Kidney (tissue), 14 donors: Measurements from ENCODE around the gene PLCL2. TPM values are rescaled to one million over a fixed set of nuclear protein-coding genes. Genes with fewer than 3 reads are reported as not detected.

Source experiments
- DNase-seq, 5 donors: peaks; one replicate each; pipeline ENCODE4 v3.0.0-alpha.2; 2013 to 2020
- FAIRE-seq: peaks from 2 replicates; lab custom pipeline; 2012; peaks lifted over from hg19 to GRCh38; lab: Jason Lieb, UNC
- H3K27ac ChIP-seq, 2 donors: one replicate each; pipeline ENCODE4 v1.7.0; 2013; ENCODE audit warnings: low read depth in 2 of 2, low read length in 2 of 2, inconsistent platforms in 1 of 2
- H3K27me3 ChIP-seq: one replicate; pipeline ENCODE4 v1.7.1; 2013; ENCODE audit warnings: low read length, inconsistent platforms; ENCODE audit not compliant: control insufficient read depth, insufficient read depth
- H3K36me3 ChIP-seq, 3 donors: one replicate each; pipeline versions ENCODE4 v1.7.0 to v1.7.1; 2013; ENCODE audit warnings: low read length in 3 of 3, control low read depth in 1 of 3, inconsistent platforms in 1 of 3; ENCODE audit not compliant: insufficient read depth in 3 of 3, control insufficient read depth in 2 of 3
- H3K4me1 ChIP-seq, 3 donors: one replicate each; pipeline versions ENCODE4 v1.7.0 to v1.7.1; 2013; ENCODE audit warnings: low read length in 3 of 3, inconsistent platforms in 1 of 3, low read depth in 1 of 3; ENCODE audit not compliant: control insufficient read depth in 2 of 3, insufficient read depth in 2 of 3
- H3K4me3 ChIP-seq, 3 donors: one replicate each; pipeline versions ENCODE4 v1.7.0 to v1.8.1; 2013; ENCODE audit warnings: low read length in 3 of 3, control low read depth in 1 of 3, inconsistent platforms in 1 of 3
- H3K9ac ChIP-seq, 3 donors: one replicate each; pipeline versions ENCODE4 v1.7.0 to v1.7.1; 2013; ENCODE audit warnings: low read length in 3 of 3, control low read depth in 1 of 3, inconsistent platforms in 1 of 3
- H3K9me3 ChIP-seq, 3 donors: one replicate each; pipeline versions ENCODE4 v1.7.0 to v1.7.1; 2013; ENCODE audit warnings: low read length in 3 of 3, control low read depth in 1 of 3, inconsistent platforms in 1 of 3; ENCODE audit not compliant: control insufficient read depth in 2 of 3, insufficient read depth in 1 of 3
- CTCF ChIP-seq: IDR thresholded peaks from 3 replicates; pipeline ENCODE4 v1.5.1; 2012; ENCODE audit warnings: mild to moderate bottlenecking, moderate library complexity, borderline replicate concordance; ENCODE audit not compliant: insufficient read depth; ENCODE audit errors: extremely low read depth
- intact Hi-C: fragments of 100-400 bp; cut with DNase I; formaldehyde crosslinking; loops from one replicate; pipeline ENCODE4 v1.11.1; 2022
- polyA plus RNA-seq: library from polyadenylated mRNA; stranded (reverse); fragments of 350-450 nt; fragmentation: Illumina TruSeq; extraction: RNeasy Lipid Tissue Mini Kit (QIAGEN cat#74804); gene quantifications from one replicate; pipeline ENCODE4 v1.2.3, GENCODE V29; 2014; ENCODE audit warnings: low read depth, low replicate concordance; ENCODE audit not compliant: insufficient read depth
- total RNA-seq: library from RNA; stranded (reverse); fragmentation: NEBNext Ultra II Directional; extraction: Animal tissue kit (Norgen Biotek cat#: 25700); gene quantifications from one replicate; pipeline ENCODE4 v1.2.1, GENCODE V29; 2021
- donor health status: control.
- donor health status: control.
- donor health status: control.
- donor health status: control.
- donor health status: control.
- donor health status: DM: yes; HTN: yes; CAD: no.
- donor health status: Normal renal cell carcinoma (clear cell type).

PLCL2 gene
- total and polyA plus RNA-seq, 2 donors from 2014 or later: 10.5 to 19.1 TPM

GRCh38 chr3:16848007-16848406 lies 36.7 kb upstream of the PLCL2 start:
- TF ChIP-seq CTCF: no peak
- Histone ChIP-seq H3K36me3 (no peaks in the 10 kb centered on the region), H3K4me3 (no peak overlapping the region), H3K9ac (no peak overlapping the region), H3K27ac (no peak overlapping the region), H3K9me3 (no peaks in the 10 kb centered on the region), H3K27me3 (no peaks in the 10 kb centered on the region), H3K4me1 (peaks cover 0 to under 1% (median 0%) of the 10 kb centered on the region in 3 donors)
- DNase-seq (no peak), FAIRE-seq (no peak)
- intact Hi-C loops: no loop called here

DNA sequence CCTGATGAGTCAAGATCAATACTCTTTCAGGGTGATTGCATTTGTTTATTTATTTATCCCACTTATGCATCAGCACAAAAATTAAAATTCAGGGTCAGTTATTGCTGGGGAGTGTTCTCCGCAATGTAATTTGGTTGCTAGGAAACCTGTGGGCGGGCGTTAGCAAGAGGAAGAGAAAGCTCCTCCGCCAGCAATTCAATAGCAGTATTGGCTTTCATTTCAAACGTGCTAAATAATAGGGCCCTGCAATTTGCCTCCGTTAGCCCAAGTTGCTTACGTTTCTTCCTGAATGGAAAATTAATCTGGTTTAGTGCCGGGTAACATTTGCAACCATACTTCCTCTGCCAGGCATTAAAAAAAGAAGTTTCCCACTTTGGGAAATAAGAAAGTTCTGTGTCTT lies 35.5 kb upstream of the PLCL2 start:
- FAIRE-seq (no peak), DNase-seq (peak in 3 of 5 donors; percentile 39 to 63 (median 55))
- Histone ChIP-seq H3K4me1 (no peaks in the 10 kb centered on the region), H3K36me3 (no peaks in the 10 kb centered on the region), H3K27me3 (no peaks in the 10 kb centered on the region), H3K4me3 (peak overlapping the region in 1 of 3 donors; percentile 36), H3K9me3 (no peaks in the 10 kb centered on the region), H3K9ac (no peak overlapping the region), H3K27ac (peak overlapping the region in 1 of 2 donors; percentile 23)
- intact Hi-C loops: no loop called here
- no peak for TF ChIP-seq CTCF

DNA sequence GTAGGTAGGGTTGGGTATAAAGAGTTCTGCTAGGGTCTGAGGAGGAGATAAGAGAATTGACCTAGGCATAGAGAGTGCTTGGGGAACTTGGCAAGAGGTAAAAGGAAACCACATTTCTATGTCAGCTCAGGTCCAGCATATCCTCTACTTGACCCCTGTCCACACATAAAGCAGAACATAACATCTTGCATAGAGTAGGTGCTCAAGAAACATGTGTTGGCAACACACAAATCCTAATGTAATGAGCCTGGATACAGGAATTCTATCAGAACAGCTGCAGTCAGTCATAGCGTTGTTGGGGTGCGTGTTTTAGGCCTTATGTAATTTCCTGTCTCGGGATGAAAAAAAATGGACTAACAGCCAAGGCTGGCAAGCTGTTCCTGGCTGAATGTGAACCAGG lies 35.0 kb upstream of the PLCL2 start:
- DNase-seq (peak in 2 of 5 donors; percentile 19 to 51), FAIRE-seq (no peak)
- Histone ChIP-seq H3K36me3 (no peaks in the 10 kb centered on the region), H3K9me3 (no peaks in the 10 kb centered on the region), H3K27me3 (no peaks in the 10 kb centered on the region), H3K27ac (peak overlapping the region in 1 of 2 donors; percentile 23), H3K9ac (no peak overlapping the region), H3K4me3 (peak overlapping the region in 1 of 3 donors; percentile 2), H3K4me1 (no peaks in the 10 kb centered on the region)
- TF ChIP-seq CTCF: no peak
- intact Hi-C loops: no loop called here

DNA sequence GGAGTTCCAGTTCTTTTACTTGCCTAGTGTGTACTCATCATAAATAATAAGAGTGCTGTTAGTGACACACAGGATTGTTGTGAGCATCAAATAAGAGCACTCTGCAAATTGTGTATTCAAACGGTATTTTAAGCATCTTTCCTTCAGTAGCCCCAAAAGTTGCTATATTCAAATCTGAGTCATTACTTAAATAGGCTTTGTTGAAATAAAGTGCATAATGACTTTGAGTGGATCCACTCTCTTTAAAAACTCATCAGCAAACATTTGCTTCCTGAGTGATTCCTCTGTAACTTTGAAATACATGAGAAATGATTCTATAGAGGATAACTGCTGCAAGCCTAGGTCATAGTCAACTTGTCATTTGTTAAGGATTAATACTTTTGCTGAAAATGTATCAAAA lies 29.3 kb upstream of the PLCL2 start:
- Histone ChIP-seq H3K27me3 (no peaks in the 10 kb centered on the region), H3K4me1 (no peaks in the 10 kb centered on the region), H3K9ac (no peak overlapping the region), H3K9me3 (no peaks in the 10 kb centered on the region), H3K4me3 (no peak overlapping the region), H3K27ac (no peak overlapping the region), H3K36me3 (no peaks in the 10 kb centered on the region)
- no peak for DNase-seq
- no peak for FAIRE-seq
- intact Hi-C loops: no loop called here
- TF ChIP-seq CTCF: no peak
